ENCODE data around the gene KRT78. TPM values are rescaled to one million over a fixed set of nuclear protein-coding genes. Genes with fewer than 3 reads are reported as not detected.

The KRT78 gene
- total and polyA plus RNA-seq, 9 of the 15 experiments (the other 6 are each of a cell fraction or from before 2014, with no cell fraction given): not detected

DNA sequence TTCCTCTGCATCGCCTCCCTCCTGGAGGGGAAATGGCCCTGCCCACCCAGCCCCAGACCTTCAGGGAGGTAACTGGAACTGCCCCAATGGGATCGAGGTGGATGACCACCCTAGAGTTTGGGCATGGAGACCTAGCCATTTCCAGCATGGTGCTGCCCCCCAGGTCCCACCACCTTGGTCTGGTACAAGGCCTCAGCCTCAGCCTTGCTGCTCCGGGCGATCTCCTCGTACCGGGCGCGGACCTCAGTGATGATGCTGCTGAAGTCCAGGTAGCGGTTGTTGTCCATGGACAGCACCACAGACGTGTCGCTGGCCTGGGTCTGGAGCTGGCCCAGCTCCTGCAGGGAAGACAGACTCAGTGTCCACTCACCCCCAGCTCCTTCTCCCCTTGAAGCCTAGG, 4.4 kb downstream of the KRT78 start (continued):
- TF ChIP-seq RAD51 (IDR thresholded peaks at IDR 0.05; ENCODE audit: borderline replicate concordance, low read depth) (no peak), MYBL2 (IDR thresholded peaks at IDR 0.05; ENCODE audit: low read depth) (no peak), MYBL2 (CRISPR knock-in tag; IDR thresholded peaks at IDR 0.05; ENCODE audit: borderline replicate concordance) (no peak), ZNF384 (IDR thresholded peaks at IDR 0.05; ENCODE audit: low read depth, low read length) (no peak), IFI16 (CRISPR knock-in tag; IDR thresholded peaks at IDR 0.05) (no peak)
- TF ChIP-seq, protein P1, sequence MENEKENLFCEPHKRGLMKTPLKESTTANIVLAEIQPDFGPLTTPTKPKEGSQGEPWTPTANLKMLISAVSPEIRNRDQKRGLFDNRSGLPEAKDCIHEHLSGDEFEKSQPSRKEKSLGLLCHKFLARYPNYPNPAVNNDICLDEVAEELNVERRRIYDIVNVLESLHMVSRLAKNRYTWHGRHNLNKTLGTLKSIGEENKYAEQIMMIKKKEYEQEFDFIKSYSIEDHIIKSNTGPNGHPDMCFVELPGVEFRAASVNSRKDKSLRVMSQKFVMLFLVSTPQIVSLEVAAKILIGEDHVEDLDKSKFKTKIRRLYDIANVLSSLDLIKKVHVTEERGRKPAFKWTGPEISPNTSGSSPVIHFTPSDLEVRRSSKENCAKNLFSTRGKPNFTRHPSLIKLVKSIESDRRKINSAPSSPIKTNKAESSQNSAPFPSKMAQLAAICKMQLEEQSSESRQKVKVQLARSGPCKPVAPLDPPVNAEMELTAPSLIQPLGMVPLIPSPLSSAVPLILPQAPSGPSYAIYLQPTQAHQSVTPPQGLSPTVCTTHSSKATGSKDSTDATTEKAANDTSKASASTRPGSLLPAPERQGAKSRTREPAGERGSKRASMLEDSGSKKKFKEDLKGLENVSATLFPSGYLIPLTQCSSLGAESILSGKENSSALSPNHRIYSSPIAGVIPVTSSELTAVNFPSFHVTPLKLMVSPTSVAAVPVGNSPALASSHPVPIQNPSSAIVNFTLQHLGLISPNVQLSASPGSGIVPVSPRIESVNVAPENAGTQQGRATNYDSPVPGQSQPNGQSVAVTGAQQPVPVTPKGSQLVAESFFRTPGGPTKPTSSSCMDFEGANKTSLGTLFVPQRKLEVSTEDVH (IDR thresholded peaks at IDR 0.05; ENCODE audit: low read depth, partially characterized antibody): no peak
- TF ChIP-seq, protein P2, sequence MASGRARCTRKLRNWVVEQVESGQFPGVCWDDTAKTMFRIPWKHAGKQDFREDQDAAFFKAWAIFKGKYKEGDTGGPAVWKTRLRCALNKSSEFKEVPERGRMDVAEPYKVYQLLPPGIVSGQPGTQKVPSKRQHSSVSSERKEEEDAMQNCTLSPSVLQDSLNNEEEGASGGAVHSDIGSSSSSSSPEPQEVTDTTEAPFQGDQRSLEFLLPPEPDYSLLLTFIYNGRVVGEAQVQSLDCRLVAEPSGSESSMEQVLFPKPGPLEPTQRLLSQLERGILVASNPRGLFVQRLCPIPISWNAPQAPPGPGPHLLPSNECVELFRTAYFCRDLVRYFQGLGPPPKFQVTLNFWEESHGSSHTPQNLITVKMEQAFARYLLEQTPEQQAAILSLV (tag; IDR thresholded peaks at IDR 0.05): no peak
- TF ChIP-seq, protein P3, sequence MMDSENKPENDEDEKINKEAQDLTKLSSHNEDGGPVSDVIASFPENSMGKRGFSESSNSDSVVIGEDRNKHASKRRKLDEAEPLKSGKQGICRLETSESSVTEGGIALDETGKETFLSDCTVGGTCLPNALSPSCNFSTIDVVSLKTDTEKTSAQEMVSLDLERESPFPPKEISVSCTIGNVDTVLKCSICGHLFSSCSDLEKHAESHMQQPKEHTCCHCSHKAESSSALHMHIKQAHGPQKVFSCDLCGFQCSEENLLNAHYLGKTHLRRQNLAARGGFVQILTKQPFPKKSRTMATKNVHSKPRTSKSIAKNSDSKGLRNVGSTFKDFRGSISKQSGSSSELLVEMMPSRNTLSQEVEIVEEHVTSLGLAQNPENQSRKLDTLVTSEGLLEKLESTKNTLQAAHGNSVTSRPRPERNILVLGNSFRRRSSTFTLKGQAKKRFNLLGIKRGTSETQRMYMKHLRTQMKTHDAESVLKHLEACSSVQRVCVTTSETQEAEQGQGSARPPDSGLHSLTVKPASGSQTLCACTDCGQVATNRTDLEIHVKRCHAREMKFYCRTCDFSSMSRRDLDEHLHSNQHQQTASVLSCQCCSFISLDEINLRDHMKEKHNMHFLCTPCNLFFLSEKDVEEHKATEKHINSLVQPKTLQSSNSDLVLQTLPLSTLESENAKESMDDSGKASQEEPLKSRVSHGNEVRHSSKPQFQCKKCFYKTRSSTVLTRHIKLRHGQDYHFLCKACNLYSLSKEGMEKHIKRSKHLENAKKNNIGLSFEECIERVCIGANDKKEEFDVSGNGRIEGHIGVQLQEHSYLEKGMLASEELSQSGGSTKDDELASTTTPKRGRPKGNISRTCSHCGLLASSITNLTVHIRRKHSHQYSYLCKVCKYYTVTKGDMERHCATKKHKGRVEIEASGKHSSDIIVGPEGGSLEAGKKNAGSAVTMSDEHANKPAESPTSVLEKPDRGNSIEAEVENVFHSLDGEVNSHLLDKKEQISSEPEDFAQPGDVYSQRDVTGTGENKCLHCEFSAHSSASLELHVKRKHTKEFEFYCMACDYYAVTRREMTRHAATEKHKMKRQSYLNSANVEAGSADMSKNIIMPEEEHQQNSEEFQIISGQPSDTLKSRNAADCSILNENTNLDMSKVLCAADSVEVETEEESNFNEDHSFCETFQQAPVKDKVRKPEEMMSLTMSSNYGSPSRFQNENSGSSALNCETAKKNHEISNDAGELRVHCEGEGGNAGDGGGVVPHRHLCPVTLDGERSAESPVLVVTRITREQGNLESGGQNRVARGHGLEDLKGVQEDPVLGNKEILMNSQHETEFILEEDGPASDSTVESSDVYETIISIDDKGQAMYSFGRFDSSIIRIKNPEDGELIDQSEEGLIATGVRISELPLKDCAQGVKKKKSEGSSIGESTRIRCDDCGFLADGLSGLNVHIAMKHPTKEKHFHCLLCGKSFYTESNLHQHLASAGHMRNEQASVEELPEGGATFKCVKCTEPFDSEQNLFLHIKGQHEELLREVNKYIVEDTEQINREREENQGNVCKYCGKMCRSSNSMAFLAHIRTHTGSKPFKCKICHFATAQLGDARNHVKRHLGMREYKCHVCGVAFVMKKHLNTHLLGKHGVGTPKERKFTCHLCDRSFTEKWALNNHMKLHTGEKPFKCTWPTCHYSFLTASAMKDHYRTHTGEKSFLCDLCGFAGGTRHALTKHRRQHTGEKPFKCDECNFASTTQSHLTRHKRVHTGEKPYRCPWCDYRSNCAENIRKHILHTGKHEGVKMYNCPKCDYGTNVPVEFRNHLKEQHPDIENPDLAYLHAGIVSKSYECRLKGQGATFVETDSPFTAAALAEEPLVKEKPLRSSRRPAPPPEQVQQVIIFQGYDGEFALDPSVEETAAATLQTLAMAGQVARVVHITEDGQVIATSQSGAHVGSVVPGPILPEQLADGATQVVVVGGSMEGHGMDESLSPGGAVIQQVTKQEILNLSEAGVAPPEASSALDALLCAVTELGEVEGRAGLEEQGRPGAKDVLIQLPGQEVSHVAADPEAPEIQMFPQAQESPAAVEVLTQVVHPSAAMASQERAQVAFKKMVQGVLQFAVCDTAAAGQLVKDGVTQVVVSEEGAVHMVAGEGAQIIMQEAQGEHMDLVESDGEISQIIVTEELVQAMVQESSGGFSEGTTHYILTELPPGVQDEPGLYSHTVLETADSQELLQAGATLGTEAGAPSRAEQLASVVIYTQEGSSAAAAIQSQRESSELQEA (IDR thresholded peaks at IDR 0.05; ENCODE audit: low read depth): no peak

Measured in K562 (cell line).